OCI-LY1 (cell line): Measurements from ENCODE around the gene CRYBB1.
A peak's percentile ranks its signal among the peaks of the same experiment; 100 is the strongest.

Experiments used
- H2AFZ ChIP-seq: fragments of 200-600 bp; sonication (generic), shearing (Covaris generic); 2 replicates; pipeline ENCODE4 v1.6.0; 2014; ENCODE audit warnings: antibody characterized with exemption, mild to moderate bottlenecking, low read length
- H3F3A ChIP-seq: fragments of 200-600 bp; sonication (generic), shearing (Covaris generic); 2 replicates; pipeline ENCODE4 v1.6.0; 2014; ENCODE audit warnings: mild to moderate bottlenecking, antibody characterized with exemption, low read length, moderate library complexity; ENCODE audit not compliant: insufficient read depth
- H3K27ac ChIP-seq: fragments of 200-600 bp; sonication (generic); 2 replicates; pipeline ENCODE4 v1.5.1; 2014; ENCODE audit warnings: low read length, mixed run types, mild to moderate bottlenecking, low read depth; ENCODE audit not compliant: poor library complexity, severe bottlenecking
- H3K27me3 ChIP-seq: fragments of 200-600 bp; sonication (generic); 2 replicates; pipeline ENCODE4 v1.6.0; 2014; ENCODE audit warnings: antibody characterized with exemption, mild to moderate bottlenecking, low read length, moderate library complexity; ENCODE audit not compliant: insufficient read depth
- H3K36me3 ChIP-seq: fragments of 200-600 bp; sonication (generic); 2 replicates; pipeline ENCODE4 v1.6.1; 2014; ENCODE audit warnings: mild to moderate bottlenecking, antibody characterized with exemption, low read length, moderate library complexity, mixed read lengths; ENCODE audit not compliant: insufficient read depth
- H3K4me1 ChIP-seq: fragments of 200-600 bp; sonication (generic); 2 replicates; pipeline ENCODE4 v1.5.1; 2014; ENCODE audit warnings: mild to moderate bottlenecking, low read length, moderate library complexity; ENCODE audit not compliant: insufficient read depth, severe bottlenecking
- H3K4me2 ChIP-seq: fragments of 200-600 bp; sonication (generic), shearing (Covaris generic); 2 replicates; pipeline ENCODE4 v1.6.1; 2014; ENCODE audit warnings: low read length
- H3K4me3 ChIP-seq: fragments of 200-600 bp; sonication (generic); 2 replicates; pipeline ENCODE4 v1.5.1; 2014; ENCODE audit warnings: low read length, low read depth, mild to moderate bottlenecking, mixed read lengths; ENCODE audit not compliant: poor library complexity, severe bottlenecking
- H3K79me2 ChIP-seq: fragments of 200-600 bp; shearing (Covaris generic); 2 replicates; pipeline ENCODE4 v1.6.1; 2016; ENCODE audit warnings: mixed run types, low read length, mixed read lengths; ENCODE audit not compliant: insufficient read depth
- H3K9ac ChIP-seq: fragments of 200-600 bp; sonication (generic), shearing (Covaris generic); 2 replicates; pipeline ENCODE4 v1.6.1; 2014; ENCODE audit warnings: mild to moderate bottlenecking, low read length, mixed read lengths
- H3K9me2 ChIP-seq: fragments of 200-600 bp; sonication (generic), shearing (Covaris generic); 2 replicates; pipeline ENCODE4 v1.6.1; 2014; ENCODE audit warnings: low read depth, mild to moderate bottlenecking, low read length, mixed read lengths
- H3K9me3 ChIP-seq: fragments of 200-600 bp; shearing (Covaris generic); 2 replicates; pipeline ENCODE4 v1.6.1; 2014; ENCODE audit warnings: low read length, mixed read lengths
- H4K20me1 ChIP-seq: fragments of 200-600 bp; sonication (generic), shearing (Covaris generic); 2 replicates; pipeline ENCODE4 v1.6.0; 2016; ENCODE audit warnings: mild to moderate bottlenecking, low read length; ENCODE audit not compliant: insufficient read depth
- CTCF ChIP-seq: fragments of 200-600 bp; sonication (generic), shearing (Covaris generic); IDR thresholded peaks from 2 replicates; pipeline ENCODE4 v1.5.1; 2017; ENCODE audit warnings: mild to moderate bottlenecking, antibody characterized with exemption, low read length, moderate library complexity, mixed read lengths
- EZH2 ChIP-seq: fragments of 200-600 bp; sonication (generic), shearing (Covaris generic); IDR thresholded peaks from 2 replicates; pipeline ENCODE4 v1.8.0; 2017; ENCODE audit warnings: borderline replicate concordance, mixed run types, mild to moderate bottlenecking, antibody characterized with exemption, low read length, moderate library complexity, mixed read lengths

CRYBB1 gene

GRCh38 chr22:26660356-26660755 is 42.5 kb upstream of the CRYBB1 start:
- peaks cover 5% of the 10 kb centered on the region; the same call in 1 of the 2 replicates for H3K36me3 ChIP-seq
- H3K4me2 ChIP-seq, result no peak overlapping the region
- H3K79me2 ChIP-seq, result no peaks in the 10 kb centered on the region
- H3K4me3 ChIP-seq, result no peak overlapping the region
- H3K27me3 ChIP-seq, result no peaks in the 10 kb centered on the region
- no peak overlapping the region for H3K9ac ChIP-seq
- H4K20me1 ChIP-seq, result no peaks in the 10 kb centered on the region
- H3K4me1 ChIP-seq, result peaks cover 75% of the 10 kb centered on the region
- H3K9me3 ChIP-seq, result no peaks in the 10 kb centered on the region
- no peak overlapping the region for H2AFZ ChIP-seq
- H3F3A ChIP-seq, result peaks cover 4% of the 10 kb centered on the region; the same call in 1 of the 2 replicates
- no peaks in the 10 kb centered on the region for H3K9me2 ChIP-seq
- H3K27ac ChIP-seq, result peak overlapping the region; percentile 77
- no peak for TF ChIP-seq CTCF
- no peak for TF ChIP-seq EZH2

- Histone ChIP-seq H3K4me1 (peaks cover 61% of the 10 kb centered on the region), H3K4me3 (peak overlapping the region; percentile 69), H2AFZ (no peak overlapping the region), H3K79me2 (no peaks in the 10 kb centered on the region), H3K9me2 (no peaks in the 10 kb centered on the region), H3K36me3 (no peaks in the 10 kb centered on the region), H3F3A (peaks cover 4% of the 10 kb centered on the region; the same call in 1 of the 2 replicates), H3K4me2 (peak overlapping the region; percentile 87), H3K9ac (peak overlapping the region; percentile 72), H3K27me3 (no peaks in the 10 kb centered on the region), H3K9me3 (no peaks in the 10 kb centered on the region), H3K27ac (peak overlapping the region; percentile 77), H4K20me1 (no peaks in the 10 kb centered on the region)
- TF ChIP-seq CTCF, result no peak
- no peak for TF ChIP-seq EZH2
Observed at GRCh38 chr22:26658671-26659478, 41.0 kb upstream of the CRYBB1 start.

GRCh38 chr22:26658161-26658560 is 40.3 kb upstream of the CRYBB1 start:
- Histone ChIP-seq H3K9ac (peak overlapping the region; percentile 72), H3F3A (peaks cover 4% of the 10 kb centered on the region; the same call in 1 of the 2 replicates), H3K27me3 (no peaks in the 10 kb centered on the region), H3K4me2 (peak overlapping the region; percentile 87), H2AFZ (no peak overlapping the region), H4K20me1 (no peaks in the 10 kb centered on the region), H3K79me2 (no peaks in the 10 kb centered on the region), H3K9me2 (no peaks in the 10 kb centered on the region), H3K9me3 (no peaks in the 10 kb centered on the region), H3K4me3 (peak overlapping the region; percentile 69), H3K27ac (peak overlapping the region; percentile 77), H3K36me3 (no peaks in the 10 kb centered on the region), H3K4me1 (peaks cover 53% of the 10 kb centered on the region)
- TF ChIP-seq EZH2 (no peak), CTCF (no peak)
